GM20000 (cell line): Measurements from ENCODE around the gene EXOC4.

Source experiments
- DNase-seq: peaks from one replicate; pipeline ENCODE4 v3.0.0; 2012; ENCODE audit warnings: low spot score
- CTCF ChIP-seq: IDR thresholded peaks from 2 replicates; pipeline ENCODE4 v1.5.1; 2012; ENCODE audit warnings: mild to moderate bottlenecking, control low read depth; ENCODE audit errors: extremely low read depth, missing control alignments

EXOC4 gene

GRCh38 chr7:133753513-133753912, 500.6 kb downstream of the EXOC4 start:
- TF ChIP-seq CTCF = no peak
- no peak for DNase-seq

- DNase-seq = no peak
- TF ChIP-seq CTCF = no peak
These were observed 501.8 kb downstream of the EXOC4 start for GRCh38 chr7:133754708-133755107.

- no peak for DNase-seq
- TF ChIP-seq CTCF = no peak
These were observed 503.0 kb downstream of the EXOC4 start for GRCh38 chr7:133755901-133756300.

- no peak for TF ChIP-seq CTCF
- no peak for DNase-seq
These were observed 508.6 kb downstream of the EXOC4 start for GRCh38 chr7:133761443-133761842.

DNA sequence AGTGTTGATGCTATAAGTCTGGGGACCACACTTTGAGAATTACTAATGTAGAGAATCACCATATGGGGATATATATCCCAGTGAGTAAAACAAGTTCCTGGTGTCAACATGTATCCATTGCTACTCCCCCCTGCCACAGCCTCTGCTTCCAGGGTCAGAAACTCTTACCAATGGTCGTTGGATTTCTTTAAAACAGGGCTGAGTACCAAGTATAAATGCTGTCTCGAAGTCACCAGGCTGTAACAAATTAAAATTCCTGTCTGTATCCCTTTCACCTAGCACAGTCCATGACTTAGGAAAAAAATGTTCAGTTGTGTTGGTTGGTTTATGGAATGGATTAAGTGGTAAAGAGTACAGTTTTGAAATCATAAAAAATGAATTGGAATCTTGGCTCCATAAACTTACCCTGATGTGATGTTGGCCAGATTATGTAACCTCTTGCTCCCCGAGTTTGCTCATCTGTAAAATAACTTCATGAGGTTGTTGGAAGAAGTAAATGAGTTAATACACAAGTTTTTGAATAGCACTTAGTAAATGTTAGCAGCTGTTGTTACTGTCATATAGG, 510.3 kb downstream of the EXOC4 start:
- DNase-seq = no peak
- no peak for TF ChIP-seq CTCF

- no peak for DNase-seq
- no peak for TF ChIP-seq CTCF
These were observed 516.8 kb downstream of the EXOC4 start for GRCh38 chr7:133769668-133770067.

GRCh38 chr7:133770863-133771492, 518.1 kb downstream of the EXOC4 start:
- TF ChIP-seq CTCF = no peak
- no peak for DNase-seq
